Measurements from ENCODE around the gene CFAP57.
"Not testable (repeated sequence)": the region's sequence is repeated elsewhere in the genome, so short reads cannot be mapped to it uniquely, and the experiment has no call there.

CFAP57 gene

DNA sequence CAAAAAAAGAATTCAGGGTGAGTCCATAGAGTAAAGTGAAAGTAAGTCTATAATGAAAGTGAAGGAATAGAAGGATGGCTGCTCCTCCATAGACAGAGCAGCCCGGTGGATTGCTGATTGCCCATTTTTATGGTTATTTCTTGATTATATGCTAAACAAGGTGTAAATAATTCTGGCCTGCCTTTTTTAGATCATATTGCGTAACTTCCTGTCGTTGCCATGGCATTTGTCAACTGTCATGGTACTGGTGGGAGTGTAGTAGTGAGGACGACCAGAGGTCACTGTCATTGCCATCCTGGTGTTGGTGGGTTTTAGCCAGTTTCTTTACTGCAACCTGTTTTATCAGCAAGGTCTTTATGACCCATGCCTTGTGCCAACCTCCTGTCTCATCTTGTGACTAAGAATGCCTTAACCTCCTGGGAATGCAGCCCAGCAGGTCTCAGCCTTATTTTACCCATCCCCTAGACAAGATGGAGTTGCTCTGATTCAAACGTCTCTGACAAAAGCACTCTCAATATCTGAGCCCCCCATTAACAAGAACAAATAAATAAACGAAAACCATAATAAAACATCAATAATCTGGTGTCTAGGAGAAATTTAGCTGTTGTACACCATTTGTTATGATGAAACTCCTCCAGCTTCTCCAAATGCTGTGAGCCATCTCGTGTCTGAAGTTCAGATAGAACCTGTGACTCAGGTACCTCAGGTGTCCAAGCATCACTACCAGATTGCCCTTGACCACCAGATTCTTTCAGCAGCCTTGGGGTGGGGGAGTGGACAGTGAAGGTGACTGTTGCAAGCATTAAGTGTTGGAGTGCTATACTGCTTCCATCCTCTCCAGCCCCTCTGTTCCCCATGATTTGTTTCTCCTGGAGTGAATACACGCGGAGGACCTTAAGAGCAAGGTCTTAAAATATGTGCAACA is 36.0 kb upstream of the CFAP57 start:
- DNase-seq: no peak
- H3K9me3 ChIP-seq (ENCODE audit: insufficient read depth, low read length, severe bottlenecking): peaks cover 3% of the 10 kb centered on the region
- H2AFZ ChIP-seq (ENCODE audit: low read depth, low read length): no peak overlapping the region
- TF ChIP-seq EZH2 (IDR thresholded peaks at IDR 0.05; ENCODE audit: borderline replicate concordance, low read depth, low read length, severe bottlenecking): no peak
- TF ChIP-seq, protein P1, sequence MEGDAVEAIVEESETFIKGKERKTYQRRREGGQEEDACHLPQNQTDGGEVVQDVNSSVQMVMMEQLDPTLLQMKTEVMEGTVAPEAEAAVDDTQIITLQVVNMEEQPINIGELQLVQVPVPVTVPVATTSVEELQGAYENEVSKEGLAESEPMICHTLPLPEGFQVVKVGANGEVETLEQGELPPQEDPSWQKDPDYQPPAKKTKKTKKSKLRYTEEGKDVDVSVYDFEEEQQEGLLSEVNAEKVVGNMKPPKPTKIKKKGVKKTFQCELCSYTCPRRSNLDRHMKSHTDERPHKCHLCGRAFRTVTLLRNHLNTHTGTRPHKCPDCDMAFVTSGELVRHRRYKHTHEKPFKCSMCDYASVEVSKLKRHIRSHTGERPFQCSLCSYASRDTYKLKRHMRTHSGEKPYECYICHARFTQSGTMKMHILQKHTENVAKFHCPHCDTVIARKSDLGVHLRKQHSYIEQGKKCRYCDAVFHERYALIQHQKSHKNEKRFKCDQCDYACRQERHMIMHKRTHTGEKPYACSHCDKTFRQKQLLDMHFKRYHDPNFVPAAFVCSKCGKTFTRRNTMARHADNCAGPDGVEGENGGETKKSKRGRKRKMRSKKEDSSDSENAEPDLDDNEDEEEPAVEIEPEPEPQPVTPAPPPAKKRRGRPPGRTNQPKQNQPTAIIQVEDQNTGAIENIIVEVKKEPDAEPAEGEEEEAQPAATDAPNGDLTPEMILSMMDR (IDR thresholded peaks at IDR 0.05; ENCODE audit: borderline replicate concordance, extremely low read depth, low read length, poor library complexity, severe bottlenecking): no peak
- no peak for ATAC-seq (ENCODE audit: insufficient read depth, low read depth)
- no peak overlapping the region for H3K4me2 ChIP-seq (ENCODE audit: insufficient read depth, low read length)
- no peaks in the 10 kb centered on the region for H3K79me2 ChIP-seq (ENCODE audit: insufficient read depth, low read length)
- no peaks in the 10 kb centered on the region for H3K4me1 ChIP-seq (ENCODE audit: insufficient read depth, low read length)
- peaks cover 3% of the 10 kb centered on the region for H3K27me3 ChIP-seq (ENCODE audit: insufficient read depth, low read length, poor library complexity)
- H3K9ac ChIP-seq (ENCODE audit: low read depth, low read length): no peak overlapping the region
- no peaks in the 10 kb centered on the region for H3K36me3 ChIP-seq (ENCODE audit: insufficient read depth, low read length)
- H3K4me3 ChIP-seq (ENCODE audit: low read depth in 1 of 2, low read length in 2 of 2): no peak overlapping the region
- H4K20me1 ChIP-seq (ENCODE audit: insufficient read depth, low read length): no peaks in the 10 kb centered on the region
- H3K27ac ChIP-seq (ENCODE audit: low read length): no peak overlapping the region

DNA sequence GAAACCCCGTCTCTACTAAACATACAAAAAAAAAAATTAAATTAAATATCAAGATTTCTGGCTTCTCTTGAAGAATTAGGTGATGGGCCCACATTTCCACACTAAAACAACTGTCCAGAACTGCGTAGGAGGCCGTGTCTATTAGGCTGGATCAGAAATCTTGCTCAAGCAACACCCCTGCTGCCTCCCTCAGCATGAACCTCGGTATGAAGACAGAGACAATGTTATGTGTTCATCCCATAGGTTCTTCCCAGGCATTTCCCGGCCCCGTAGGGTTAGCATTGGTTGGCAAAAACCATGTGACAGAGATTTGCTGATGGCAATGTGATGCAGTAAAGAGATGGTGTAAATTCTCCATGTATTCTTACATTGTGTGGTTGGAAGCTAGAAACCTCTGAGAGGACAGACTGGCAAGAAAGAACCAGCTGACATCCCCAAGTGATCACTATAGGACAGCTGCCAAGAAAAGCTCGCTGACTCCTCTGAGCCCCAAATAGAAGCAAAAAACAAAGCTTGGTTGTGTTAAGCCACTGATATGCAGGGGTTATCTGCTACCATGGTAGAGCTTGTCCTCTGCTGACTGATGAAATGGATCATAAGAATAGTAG is 34.6 kb upstream of the CFAP57 start:
- H3K9ac ChIP-seq (ENCODE audit: low read depth, low read length): no peak overlapping the region
- H4K20me1 ChIP-seq (ENCODE audit: insufficient read depth, low read length): no peaks in the 10 kb centered on the region
- H3K79me2 ChIP-seq (ENCODE audit: insufficient read depth, low read length): no peaks in the 10 kb centered on the region
- H3K4me3 ChIP-seq (ENCODE audit: low read depth in 1 of 2, low read length in 2 of 2): no peak overlapping the region
- H3K4me2 ChIP-seq (ENCODE audit: insufficient read depth, low read length): no peak overlapping the region
- no peak for TF ChIP-seq EZH2 (IDR thresholded peaks at IDR 0.05; ENCODE audit: borderline replicate concordance, low read depth, low read length, severe bottlenecking)
- TF ChIP-seq, protein P1 (IDR thresholded peaks at IDR 0.05; ENCODE audit: borderline replicate concordance, extremely low read depth, low read length, poor library complexity, severe bottlenecking): no peak
- H3K4me1 ChIP-seq (ENCODE audit: insufficient read depth, low read length): no peaks in the 10 kb centered on the region
- H3K36me3 ChIP-seq (ENCODE audit: insufficient read depth, low read length): no peaks in the 10 kb centered on the region
- H2AFZ ChIP-seq (ENCODE audit: low read depth, low read length): no peak overlapping the region
- no peaks in the 10 kb centered on the region for H3K27me3 ChIP-seq (ENCODE audit: insufficient read depth, low read length, poor library complexity)
- no peak for DNase-seq
- no peak for ATAC-seq (ENCODE audit: insufficient read depth, low read depth)
- peaks cover 3% of the 10 kb centered on the region for H3K9me3 ChIP-seq (ENCODE audit: insufficient read depth, low read length, severe bottlenecking)
- no peak overlapping the region for H3K27ac ChIP-seq (ENCODE audit: low read length)

DNA sequence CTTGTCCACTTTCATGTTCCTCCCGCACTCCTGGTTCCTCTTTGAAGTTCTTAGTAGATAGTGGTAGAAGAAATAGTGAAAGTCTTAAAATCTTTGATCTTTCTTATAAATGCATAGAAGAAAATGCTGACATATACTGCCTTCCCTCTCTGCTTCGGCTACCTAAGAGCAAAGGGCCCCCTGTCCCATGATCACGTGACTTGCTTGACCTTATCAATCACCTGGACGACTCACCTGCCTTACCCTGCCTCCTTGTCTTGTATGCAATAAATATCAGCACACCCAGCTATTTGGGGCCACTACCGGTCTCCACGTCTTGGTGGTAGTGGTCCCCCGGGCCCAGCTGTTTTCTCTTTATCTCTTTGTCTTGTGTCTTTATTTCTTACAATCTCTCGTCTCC is 32.8 kb upstream of the CFAP57 start:
- H3K4me2 ChIP-seq (ENCODE audit: insufficient read depth, low read length); H3K4me3 ChIP-seq (ENCODE audit: low read depth in 1 of 2, low read length in 2 of 2); H3K9ac ChIP-seq (ENCODE audit: low read depth, low read length); DNase-seq; H3K4me1 ChIP-seq (ENCODE audit: insufficient read depth, low read length); H3K79me2 ChIP-seq (ENCODE audit: insufficient read depth, low read length); H3K9me3 ChIP-seq (ENCODE audit: insufficient read depth, low read length, severe bottlenecking); H3K36me3 ChIP-seq (ENCODE audit: insufficient read depth, low read length); H3K27ac ChIP-seq (ENCODE audit: low read length); H2AFZ ChIP-seq (ENCODE audit: low read depth, low read length); ATAC-seq (ENCODE audit: insufficient read depth, low read depth); H4K20me1 ChIP-seq (ENCODE audit: insufficient read depth, low read length): not testable (repeated sequence)
- H3K27me3 ChIP-seq (ENCODE audit: insufficient read depth, low read length, poor library complexity): peaks cover 10% of the 10 kb centered on the region

DNA sequence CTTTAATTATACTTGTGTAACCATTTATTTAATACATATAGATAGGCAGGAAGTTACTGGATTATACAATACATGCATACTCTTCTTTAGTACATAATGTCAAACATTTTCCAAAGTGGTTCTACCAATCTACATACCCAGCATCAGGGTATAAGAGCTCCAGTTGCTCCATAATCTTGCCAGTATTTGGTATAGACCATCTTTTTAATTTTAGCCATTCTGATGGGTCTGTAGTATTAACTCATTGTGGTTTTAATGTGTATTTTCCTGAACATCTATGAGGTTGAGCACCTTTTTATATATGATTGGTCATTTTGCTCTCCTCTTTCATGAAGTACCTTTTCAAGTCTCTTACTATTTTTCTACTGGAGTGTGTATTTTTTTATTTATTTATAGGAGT is 32.1 kb upstream of the CFAP57 start:
- Histone ChIP-seq H2AFZ (ENCODE audit: low read depth, low read length) (no peak overlapping the region), H4K20me1 (ENCODE audit: insufficient read depth, low read length) (no peaks in the 10 kb centered on the region), H3K4me1 (ENCODE audit: insufficient read depth, low read length) (no peaks in the 10 kb centered on the region), H3K4me2 (ENCODE audit: insufficient read depth, low read length) (no peak overlapping the region), H3K27me3 (ENCODE audit: insufficient read depth, low read length, poor library complexity) (peaks cover 17% of the 10 kb centered on the region), H3K4me3 (ENCODE audit: low read depth in 1 of 2, low read length in 2 of 2) (no peak overlapping the region), H3K36me3 (ENCODE audit: insufficient read depth, low read length) (no peaks in the 10 kb centered on the region), H3K79me2 (ENCODE audit: insufficient read depth, low read length) (no peaks in the 10 kb centered on the region), H3K9me3 (ENCODE audit: insufficient read depth, low read length, severe bottlenecking) (peaks cover 3% of the 10 kb centered on the region), H3K9ac (ENCODE audit: low read depth, low read length) (no peak overlapping the region), H3K27ac (ENCODE audit: low read length) (no peak overlapping the region)
- DNase-seq: no peak
- no peak for ATAC-seq (ENCODE audit: insufficient read depth, low read depth)
- no peak for TF ChIP-seq EZH2 (IDR thresholded peaks at IDR 0.05; ENCODE audit: borderline replicate concordance, low read depth, low read length, severe bottlenecking)
- TF ChIP-seq, protein P1 (IDR thresholded peaks at IDR 0.05; ENCODE audit: borderline replicate concordance, extremely low read depth, low read length, poor library complexity, severe bottlenecking): no peak
